ENCODE measurements around the gene PSMA5. TPM values are rescaled to one million over a fixed set of nuclear protein-coding genes. Genes with fewer than 3 reads are reported as not detected.

The PSMA5 gene
- total and polyA plus RNA-seq, 2 donors (not counting 1 experiment from before 2014, with no cell fraction given): 26.3 to 62.9 TPM

DNA sequence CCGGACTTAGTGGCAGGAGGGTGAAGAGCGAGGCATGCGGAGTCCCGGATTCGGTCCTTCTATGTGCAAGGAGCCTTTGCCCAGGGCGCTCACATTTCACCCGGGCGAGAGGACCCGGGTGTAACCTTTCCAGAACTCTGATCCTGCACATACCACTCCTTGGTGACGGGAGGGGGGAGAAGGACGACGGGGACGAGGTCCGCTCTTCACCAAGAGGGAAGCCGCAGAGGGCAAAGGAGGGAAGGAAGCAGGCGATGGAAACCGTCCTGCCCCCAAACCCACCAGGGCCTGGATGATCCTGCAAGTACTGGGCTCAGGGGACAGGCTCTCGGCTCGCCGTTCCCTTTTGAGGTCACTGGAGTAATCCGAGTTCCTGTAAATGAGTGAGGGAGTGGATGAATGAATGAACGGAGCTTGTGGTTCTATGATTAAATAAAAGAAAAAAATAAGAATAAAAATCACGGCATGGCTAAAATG, 41.1 kb upstream of the PSMA5 start:
- Histone ChIP-seq H4K20me1 (ENCODE audit: control insufficient read depth, insufficient read depth, low read length, poor library complexity, severe bottlenecking) (no peaks in the 10 kb centered on the region), H3K9ac (ENCODE audit: low read length) (no peak overlapping the region), H3K4me3 (ENCODE audit: control extremely low read depth in 1 of 5, extremely low read depth in 1 of 5, insufficient read depth in 1 of 5, low read depth in 2 of 5, low read length in 4 of 5) (no peak overlapping the region), H3K4me2 (replicated peaks; ENCODE audit: low read depth, low read length, poor library complexity, severe bottlenecking) (peak overlapping the region; percentile 94), H3K4me1 (ENCODE audit: control insufficient read depth in 2 of 2, insufficient read depth in 2 of 2, low read length in 2 of 2) (peaks cover 13% of the 10 kb centered on the region in 2 donors), H2AFZ (ENCODE audit: insufficient read depth, low read depth, low read length, poor library complexity, severe bottlenecking) (no peak overlapping the region), H3K36me3 (replicated peaks in 1 of 2; ENCODE audit: control extremely low read depth in 1 of 2, control insufficient read depth in 1 of 2, extremely low read depth in 1 of 2, insufficient read depth in 2 of 2, low read length in 1 of 2) (no peaks in the 10 kb centered on the region), H3K27me3 (replicated peaks in 1 of 4; ENCODE audit: control extremely low read depth in 1 of 4, control insufficient read depth in 3 of 4, insufficient read depth in 4 of 4, low read length in 3 of 4) (peaks cover 0 to 68% (median 51%) of the 10 kb centered on the region in 4 experiments), H3K79me2 (ENCODE audit: control insufficient read depth, insufficient read depth, low read length) (no peaks in the 10 kb centered on the region), H3K9me3 (ENCODE audit: control extremely low read depth in 1 of 3, control insufficient read depth in 2 of 3, insufficient read depth in 1 of 3, low read length in 2 of 3) (peaks cover 0 to 8% (median 1%) of the 10 kb centered on the region in 3 donors), H3K27ac (ENCODE audit: low read length in 2 of 2) (no peak overlapping the region)
- Mint-ChIP-seq H3K27me3 (peaks cover 62% of the 10 kb centered on the region), H3K9me3 (ENCODE audit: insufficient read depth) (no peaks in the 10 kb centered on the region), H3K4me3 (peak overlapping the region; percentile 83), H3K4me1 (peaks cover 8% of the 10 kb centered on the region), H3K27ac (no peak overlapping the region)
- TF ChIP-seq, protein P1, sequence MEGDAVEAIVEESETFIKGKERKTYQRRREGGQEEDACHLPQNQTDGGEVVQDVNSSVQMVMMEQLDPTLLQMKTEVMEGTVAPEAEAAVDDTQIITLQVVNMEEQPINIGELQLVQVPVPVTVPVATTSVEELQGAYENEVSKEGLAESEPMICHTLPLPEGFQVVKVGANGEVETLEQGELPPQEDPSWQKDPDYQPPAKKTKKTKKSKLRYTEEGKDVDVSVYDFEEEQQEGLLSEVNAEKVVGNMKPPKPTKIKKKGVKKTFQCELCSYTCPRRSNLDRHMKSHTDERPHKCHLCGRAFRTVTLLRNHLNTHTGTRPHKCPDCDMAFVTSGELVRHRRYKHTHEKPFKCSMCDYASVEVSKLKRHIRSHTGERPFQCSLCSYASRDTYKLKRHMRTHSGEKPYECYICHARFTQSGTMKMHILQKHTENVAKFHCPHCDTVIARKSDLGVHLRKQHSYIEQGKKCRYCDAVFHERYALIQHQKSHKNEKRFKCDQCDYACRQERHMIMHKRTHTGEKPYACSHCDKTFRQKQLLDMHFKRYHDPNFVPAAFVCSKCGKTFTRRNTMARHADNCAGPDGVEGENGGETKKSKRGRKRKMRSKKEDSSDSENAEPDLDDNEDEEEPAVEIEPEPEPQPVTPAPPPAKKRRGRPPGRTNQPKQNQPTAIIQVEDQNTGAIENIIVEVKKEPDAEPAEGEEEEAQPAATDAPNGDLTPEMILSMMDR (IDR thresholded peaks at IDR 0.05): no peak
- TF ChIP-seq EZH2 (IDR thresholded peaks at IDR 0.05; ENCODE audit: borderline replicate concordance, insufficient read depth, low read depth, low read length, poor library complexity, severe bottlenecking): no peak
- WGBS (ENCODE audit: insufficient coverage): 12% methylated on average over 20 of the region's 23 CpGs
- ATAC-seq (ENCODE audit: low read depth): no peak
- CTCF ChIA-PET: no interaction called here
- POLR2A ChIA-PET: no interaction called here
- intact Hi-C loops (cut with micrococcal nuclease): no loop called here
- DNase-seq: no peak

DNA sequence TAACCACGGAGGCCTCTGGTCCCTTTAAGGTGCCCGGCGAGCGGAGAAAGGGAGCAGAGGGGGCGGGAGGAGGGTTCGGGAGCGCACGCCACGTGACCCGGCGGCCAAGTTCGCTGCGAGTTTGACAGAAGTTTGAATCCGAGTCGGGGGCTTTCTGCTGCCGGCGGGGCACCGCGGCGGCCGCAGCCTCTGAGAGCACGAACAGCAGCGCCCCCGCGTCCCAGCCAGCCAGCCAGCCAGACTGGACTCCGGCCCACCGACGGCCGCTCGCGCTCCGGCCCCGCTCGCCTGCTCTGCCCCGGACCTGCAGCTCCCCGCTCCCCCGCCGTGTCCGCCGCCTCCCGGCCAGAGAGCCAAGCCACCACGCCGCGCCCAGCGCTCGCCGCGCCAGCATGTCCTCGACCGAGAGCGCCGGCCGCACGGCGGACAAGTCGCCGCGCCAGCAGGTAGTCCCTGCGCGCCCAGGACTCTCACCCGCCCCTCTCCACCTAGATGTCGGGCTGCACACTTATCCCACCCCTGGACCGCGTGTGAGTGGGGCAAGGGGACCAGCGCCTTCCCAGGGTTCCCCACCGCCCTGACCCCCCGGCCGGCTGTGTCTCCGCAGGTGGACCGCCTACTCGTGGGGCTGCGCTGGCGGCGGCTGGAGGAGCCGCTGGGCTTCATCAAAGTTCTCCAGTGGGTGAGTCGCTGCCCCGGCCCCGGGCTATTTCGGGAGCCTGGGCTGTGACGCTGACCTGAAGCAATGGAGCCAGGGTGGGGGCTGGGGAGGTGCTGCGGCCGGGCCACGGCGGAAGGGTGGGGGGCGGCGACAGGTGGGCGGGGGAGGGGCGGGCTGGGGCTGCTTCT, 40.4 kb upstream of the PSMA5 start, which contains the start of gene SYPL2:
Gene SYPL2 (plus strand): TSS at position 95 of the 849 bp plus-strand sequence. CDS start 298 bp downstream, at position 393.
- TF ChIP-seq, protein P1 (IDR thresholded peaks at IDR 0.05): no peak
- peak; percentile 91 for TF ChIP-seq EZH2 (IDR thresholded peaks at IDR 0.05; ENCODE audit: borderline replicate concordance, insufficient read depth, low read depth, low read length, poor library complexity, severe bottlenecking)
- Mint-ChIP-seq H3K27me3 (peaks cover 65% of the 10 kb centered on the region), H3K27ac (no peak within 1 kb of the TSS), H3K4me1 (peaks cover 8% of the 10 kb centered on the region), H3K4me3 (peak within 1 kb of the TSS; percentile 83), H3K9me3 (ENCODE audit: insufficient read depth) (no peaks in the 10 kb centered on the region)
- ATAC-seq (ENCODE audit: low read depth) (no peak), DNase-seq (peak; percentile 48)
- peaks cover 13% of the 10 kb centered on the region in 2 donors for H3K4me1 ChIP-seq (ENCODE audit: control insufficient read depth in 2 of 2, insufficient read depth in 2 of 2, low read length in 2 of 2)
- ChIA-PET POLR2A (no interaction called here), CTCF (no interaction called here)
- intact Hi-C loops (cut with micrococcal nuclease): no loop called here
- H3K27ac ChIP-seq (ENCODE audit: low read length in 2 of 2): no peak within 1 kb of the TSS
- 6% methylated on average over 74 of the region's 88 CpGs for WGBS (ENCODE audit: insufficient coverage)
- peak within 1 kb of the TSS; percentile 64 for H3K9ac ChIP-seq (ENCODE audit: low read length)
- peaks cover 0 to 8% (median 1%) of the 10 kb centered on the region in 3 donors for H3K9me3 ChIP-seq (ENCODE audit: control extremely low read depth in 1 of 3, control insufficient read depth in 2 of 3, insufficient read depth in 1 of 3, low read length in 2 of 3)
- H4K20me1 ChIP-seq (ENCODE audit: control insufficient read depth, insufficient read depth, low read length, poor library complexity, severe bottlenecking): no peaks in the 10 kb centered on the region
- H3K36me3 ChIP-seq (replicated peaks in 1 of 2; ENCODE audit: control extremely low read depth in 1 of 2, control insufficient read depth in 1 of 2, extremely low read depth in 1 of 2, insufficient read depth in 2 of 2, low read length in 1 of 2): no peaks in the 10 kb centered on the region
- peak within 1 kb of the TSS; percentile 75 for H2AFZ ChIP-seq (ENCODE audit: insufficient read depth, low read depth, low read length, poor library complexity, severe bottlenecking)
- no peaks in the 10 kb centered on the region for H3K79me2 ChIP-seq (ENCODE audit: control insufficient read depth, insufficient read depth, low read length)
- peak within 1 kb of the TSS; percentile 94 for H3K4me2 ChIP-seq (replicated peaks; ENCODE audit: low read depth, low read length, poor library complexity, severe bottlenecking)
- H3K4me3 ChIP-seq (ENCODE audit: control extremely low read depth in 1 of 5, extremely low read depth in 1 of 5, insufficient read depth in 1 of 5, low read depth in 2 of 5, low read length in 4 of 5): peak within 1 kb of the TSS in 4 of 5 experiments; percentile 23 to 60 (median 45)
- peaks cover 0 to 61% (median 51%) of the 10 kb centered on the region in 4 experiments for H3K27me3 ChIP-seq (replicated peaks in 1 of 4; ENCODE audit: control extremely low read depth in 1 of 4, control insufficient read depth in 3 of 4, insufficient read depth in 4 of 4, low read length in 3 of 4)

Data from B cell (primary cell).